ENCODE measurements around the gene FXN. TPM values are rescaled to one million over a fixed set of nuclear protein-coding genes. Genes with fewer than 3 reads are reported as not detected.

FXN gene
- total RNA-seq, 1 experiment from 2014 or later = 17.8 TPM

DNA sequence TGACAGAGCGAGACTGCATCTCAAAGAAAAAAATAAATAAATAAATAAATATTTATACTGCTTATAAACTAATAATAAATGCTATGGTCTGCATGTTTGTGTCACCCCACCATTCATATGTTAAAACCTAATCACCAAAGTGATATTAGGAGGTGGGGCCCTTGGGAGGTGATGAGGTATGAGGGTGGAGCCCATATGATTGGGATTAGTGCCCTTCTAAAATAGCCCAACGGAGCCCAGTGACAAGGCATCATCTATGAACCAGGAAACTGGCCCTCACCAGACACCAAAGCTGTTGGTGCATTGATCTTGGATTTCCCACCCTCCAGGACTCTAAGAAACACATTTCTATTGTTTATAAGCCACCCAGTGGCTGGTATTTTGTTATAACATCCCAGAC, 5.1 kb downstream of the FXN start:
- H3K4me3 ChIP-seq (ENCODE audit: low read depth in 2 of 2, low read length in 2 of 2) = no peak overlapping the region
- ATAC-seq (no peak), DNase-seq (ENCODE audit: low read depth, low spot score) (no peak)
- no peaks in the 10 kb centered on the region for H3K27me3 ChIP-seq (ENCODE audit: control insufficient read depth, insufficient read depth, low read length)
- POLR2A ChIA-PET = no interaction called here
- intact Hi-C loops (cut with micrococcal nuclease; ENCODE audit: unreplicated experiment) = no loop called here
- TF ChIP-seq POLR2AphosphoS5 (IDR thresholded peaks at IDR 0.05; ENCODE audit: low read depth, low read length) (no peak), SIN3A (IDR thresholded peaks at IDR 0.05; ENCODE audit: borderline replicate concordance, insufficient read depth, low read depth, low read length) (no peak), TCF7L2 (IDR thresholded peaks at IDR 0.05; ENCODE audit: low read depth, low read length) (no peak)
- TF ChIP-seq, protein P1, sequence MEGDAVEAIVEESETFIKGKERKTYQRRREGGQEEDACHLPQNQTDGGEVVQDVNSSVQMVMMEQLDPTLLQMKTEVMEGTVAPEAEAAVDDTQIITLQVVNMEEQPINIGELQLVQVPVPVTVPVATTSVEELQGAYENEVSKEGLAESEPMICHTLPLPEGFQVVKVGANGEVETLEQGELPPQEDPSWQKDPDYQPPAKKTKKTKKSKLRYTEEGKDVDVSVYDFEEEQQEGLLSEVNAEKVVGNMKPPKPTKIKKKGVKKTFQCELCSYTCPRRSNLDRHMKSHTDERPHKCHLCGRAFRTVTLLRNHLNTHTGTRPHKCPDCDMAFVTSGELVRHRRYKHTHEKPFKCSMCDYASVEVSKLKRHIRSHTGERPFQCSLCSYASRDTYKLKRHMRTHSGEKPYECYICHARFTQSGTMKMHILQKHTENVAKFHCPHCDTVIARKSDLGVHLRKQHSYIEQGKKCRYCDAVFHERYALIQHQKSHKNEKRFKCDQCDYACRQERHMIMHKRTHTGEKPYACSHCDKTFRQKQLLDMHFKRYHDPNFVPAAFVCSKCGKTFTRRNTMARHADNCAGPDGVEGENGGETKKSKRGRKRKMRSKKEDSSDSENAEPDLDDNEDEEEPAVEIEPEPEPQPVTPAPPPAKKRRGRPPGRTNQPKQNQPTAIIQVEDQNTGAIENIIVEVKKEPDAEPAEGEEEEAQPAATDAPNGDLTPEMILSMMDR (IDR thresholded peaks at IDR 0.05) = no peak
- TF ChIP-seq, protein P2, sequence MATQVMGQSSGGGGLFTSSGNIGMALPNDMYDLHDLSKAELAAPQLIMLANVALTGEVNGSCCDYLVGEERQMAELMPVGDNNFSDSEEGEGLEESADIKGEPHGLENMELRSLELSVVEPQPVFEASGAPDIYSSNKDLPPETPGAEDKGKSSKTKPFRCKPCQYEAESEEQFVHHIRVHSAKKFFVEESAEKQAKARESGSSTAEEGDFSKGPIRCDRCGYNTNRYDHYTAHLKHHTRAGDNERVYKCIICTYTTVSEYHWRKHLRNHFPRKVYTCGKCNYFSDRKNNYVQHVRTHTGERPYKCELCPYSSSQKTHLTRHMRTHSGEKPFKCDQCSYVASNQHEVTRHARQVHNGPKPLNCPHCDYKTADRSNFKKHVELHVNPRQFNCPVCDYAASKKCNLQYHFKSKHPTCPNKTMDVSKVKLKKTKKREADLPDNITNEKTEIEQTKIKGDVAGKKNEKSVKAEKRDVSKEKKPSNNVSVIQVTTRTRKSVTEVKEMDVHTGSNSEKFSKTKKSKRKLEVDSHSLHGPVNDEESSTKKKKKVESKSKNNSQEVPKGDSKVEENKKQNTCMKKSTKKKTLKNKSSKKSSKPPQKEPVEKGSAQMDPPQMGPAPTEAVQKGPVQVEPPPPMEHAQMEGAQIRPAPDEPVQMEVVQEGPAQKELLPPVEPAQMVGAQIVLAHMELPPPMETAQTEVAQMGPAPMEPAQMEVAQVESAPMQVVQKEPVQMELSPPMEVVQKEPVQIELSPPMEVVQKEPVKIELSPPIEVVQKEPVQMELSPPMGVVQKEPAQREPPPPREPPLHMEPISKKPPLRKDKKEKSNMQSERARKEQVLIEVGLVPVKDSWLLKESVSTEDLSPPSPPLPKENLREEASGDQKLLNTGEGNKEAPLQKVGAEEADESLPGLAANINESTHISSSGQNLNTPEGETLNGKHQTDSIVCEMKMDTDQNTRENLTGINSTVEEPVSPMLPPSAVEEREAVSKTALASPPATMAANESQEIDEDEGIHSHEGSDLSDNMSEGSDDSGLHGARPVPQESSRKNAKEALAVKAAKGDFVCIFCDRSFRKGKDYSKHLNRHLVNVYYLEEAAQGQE (IDR thresholded peaks at IDR 0.05; ENCODE audit: insufficient read depth in 1 of 2, low read depth in 2 of 2, low read length in 1 of 2) = no peak
- in situ Hi-C loops (cut with HindIII; ENCODE audit: low pct_unique_long_range_greater_than_20kb, low sequenced_read_pairs) = no loop called here
- no peaks in the 10 kb centered on the region for H3K9me3 ChIP-seq (ENCODE audit: control insufficient read depth, insufficient read depth, low read depth, low read length)
- H3K4me1 ChIP-seq (ENCODE audit: control insufficient read depth, insufficient read depth, low read length) = no peaks in the 10 kb centered on the region
- H3K36me3 ChIP-seq (ENCODE audit: control insufficient read depth, insufficient read depth, low read length) = no peaks in the 10 kb centered on the region; the same call in 1 of the 2 replicates
- H3K27ac ChIP-seq (ENCODE audit: low read length) = no peak overlapping the region
- CTCF ChIA-PET = no interaction called here
- BruUV-seq (replicated peaks) = no TSS peak

DNA sequence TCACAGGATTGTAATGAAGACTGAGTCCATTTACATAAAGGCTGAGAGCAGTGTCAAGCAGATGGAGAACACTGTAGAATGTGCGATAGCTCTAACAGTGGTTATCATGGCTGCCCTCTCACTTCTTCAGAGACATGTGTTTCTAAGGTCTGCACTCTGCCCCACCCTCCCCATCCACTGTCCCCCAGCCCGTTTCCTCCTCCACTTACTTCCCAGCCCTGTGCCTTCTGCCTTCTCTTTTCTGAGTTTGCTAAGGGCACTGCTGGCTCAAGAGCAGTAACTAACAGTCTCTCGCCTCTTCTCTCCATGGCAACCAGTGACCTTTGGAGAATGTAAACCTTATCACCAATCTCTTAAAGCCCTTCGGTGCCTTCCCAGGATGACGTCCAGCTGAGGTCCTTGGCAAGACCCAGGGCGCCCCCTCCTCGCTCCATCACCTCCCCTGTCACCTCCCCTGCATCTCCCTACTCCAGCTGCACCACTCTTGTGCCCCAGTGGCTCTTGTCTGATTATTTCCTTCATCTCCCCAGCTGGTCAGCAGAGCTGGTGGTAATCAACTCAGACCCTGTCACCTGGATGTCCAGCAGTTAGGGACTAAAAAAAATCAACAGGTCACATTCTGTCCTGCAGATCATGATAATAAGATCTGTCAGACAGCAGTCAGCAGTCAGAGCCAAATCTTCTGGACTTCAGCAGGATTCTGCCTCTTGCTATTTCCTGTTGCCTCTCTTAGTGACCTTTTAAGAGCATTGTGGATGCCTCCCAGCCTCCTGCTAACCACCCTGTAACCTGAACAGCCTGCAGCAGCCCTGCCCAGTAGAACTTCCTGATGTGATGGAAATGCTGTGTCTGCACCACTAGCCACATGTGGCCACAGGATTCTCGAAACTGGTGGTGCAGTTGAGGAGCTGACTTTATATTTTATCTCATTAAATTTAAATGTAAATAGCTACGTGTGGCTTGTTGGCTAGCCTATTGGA, 9.0 kb downstream of the FXN start:
- Histone ChIP-seq H3K27ac (ENCODE audit: low read length) (no peak overlapping the region), H3K27me3 (ENCODE audit: control insufficient read depth, insufficient read depth, low read length) (no peaks in the 10 kb centered on the region), H3K4me1 (ENCODE audit: control insufficient read depth, insufficient read depth, low read length) (no peaks in the 10 kb centered on the region), H3K36me3 (ENCODE audit: control insufficient read depth, insufficient read depth, low read length) (no peaks in the 10 kb centered on the region), H3K9me3 (ENCODE audit: control insufficient read depth, insufficient read depth, low read depth, low read length) (no peaks in the 10 kb centered on the region), H3K4me3 (ENCODE audit: low read depth in 2 of 2, low read length in 2 of 2) (no peak overlapping the region)
- ChIA-PET CTCF (interaction anchor here (0.7 kb wide), 1 partner anchor 98 kb away, joined by 9 read pairs; no protein-coding TSS in a partner anchor), POLR2A (no interaction called here)
- in situ Hi-C loops (cut with HindIII; ENCODE audit: low pct_unique_long_range_greater_than_20kb, low sequenced_read_pairs) (no loop called here), intact Hi-C loops (cut with micrococcal nuclease; ENCODE audit: unreplicated experiment) (no loop called here)
- DNase-seq (ENCODE audit: low read depth, low spot score) (no peak), ATAC-seq (no peak)
- BruUV-seq (replicated peaks) = no TSS peak
- no peak for TF ChIP-seq TCF7L2 (IDR thresholded peaks at IDR 0.05; ENCODE audit: low read depth, low read length)

DNA sequence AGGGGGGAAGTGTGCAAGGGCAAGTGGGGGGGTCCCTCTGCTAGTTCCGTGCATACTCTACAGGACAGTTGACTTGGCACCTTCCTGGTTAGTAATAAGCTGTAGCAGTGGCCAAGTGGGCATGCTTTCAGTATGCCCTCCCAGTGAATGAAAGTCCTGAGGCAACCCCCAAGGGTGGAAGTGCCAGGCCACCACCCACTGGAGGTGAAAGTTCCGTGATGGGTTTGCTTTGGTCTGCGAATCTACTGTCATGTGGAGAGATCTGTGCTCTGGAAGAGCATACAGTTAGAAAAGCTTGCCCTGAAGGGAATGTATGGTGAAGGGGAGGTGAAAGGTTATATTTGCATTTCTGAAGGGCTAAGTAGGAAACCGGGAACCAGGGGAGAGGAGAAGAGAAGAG, 10.3 kb downstream of the FXN start:
- H3K4me1 ChIP-seq (ENCODE audit: control insufficient read depth, insufficient read depth, low read length) = no peaks in the 10 kb centered on the region
- BruUV-seq (replicated peaks) = no TSS peak
- H3K36me3 ChIP-seq (ENCODE audit: control insufficient read depth, insufficient read depth, low read length) = no peaks in the 10 kb centered on the region
- TF ChIP-seq, protein P2 (IDR thresholded peaks at IDR 0.05; ENCODE audit: insufficient read depth in 1 of 2, low read depth in 2 of 2, low read length in 1 of 2) = no peak
- TF ChIP-seq TCF7L2 (IDR thresholded peaks at IDR 0.05; ENCODE audit: low read depth, low read length) = no peak
- POLR2A ChIA-PET = no interaction called here
- H3K9me3 ChIP-seq (ENCODE audit: control insufficient read depth, insufficient read depth, low read depth, low read length) = no peaks in the 10 kb centered on the region
- no peak overlapping the region for H3K27ac ChIP-seq (ENCODE audit: low read length)
- no peak for ATAC-seq
- no peaks in the 10 kb centered on the region for H3K27me3 ChIP-seq (ENCODE audit: control insufficient read depth, insufficient read depth, low read length)
- in situ Hi-C loops (cut with HindIII; ENCODE audit: low pct_unique_long_range_greater_than_20kb, low sequenced_read_pairs) = no loop called here
- DNase-seq (ENCODE audit: low read depth, low spot score) = no peak
- intact Hi-C loops (cut with micrococcal nuclease; ENCODE audit: unreplicated experiment) = no loop called here
- H3K4me3 ChIP-seq (ENCODE audit: low read depth in 2 of 2, low read length in 2 of 2) = no peak overlapping the region
- CTCF ChIA-PET = no interaction called here

All from Panc1 (cell line).